Transverse colon (tissue), 4 donors: Measurements from ENCODE around the gene ZNF609. TPM values are rescaled to one million over a fixed set of nuclear protein-coding genes. Genes with fewer than 3 reads are reported as not detected.

Experiments
- DNase-seq: peaks from one replicate; pipeline ENCODE4 v3.0.0-alpha.2; 2019
- H3K27ac ChIP-seq, 4 donors: fragments of 200-600 bp; sonication (generic); 2 replicates each; pipeline ENCODE4 v1.5.1; 2016 to 2018; ENCODE audit warnings: inconsistent platforms in 4 of 4
- H3K27me3 ChIP-seq: fragments of 200-600 bp; sonication (generic); 2 replicates; pipeline ENCODE4 v1.5.1; 2017; ENCODE audit warnings: inconsistent platforms
- H3K36me3 ChIP-seq, 4 donors: fragments of 200-600 bp; sonication (generic); 2 replicates each; pipeline ENCODE4 v1.5.1; 2017 to 2019; ENCODE audit warnings: inconsistent platforms in 4 of 4
- H3K4me1 ChIP-seq, 4 donors: fragments of 200-600 bp; sonication (generic); 2 replicates each; pipeline ENCODE4 v1.5.1; 2017 to 2020; ENCODE audit warnings: inconsistent platforms in 4 of 4
- H3K4me3 ChIP-seq, 4 donors: fragments of 200-600 bp; sonication (generic); 1 replicate in 1 of 4; 2 replicates in 3 of 4; pipeline versions ENCODE4 v1.5.1 to v1.6.1; 2017 to 2019; ENCODE audit warnings: inconsistent platforms in 4 of 4
- H3K9me3 ChIP-seq, 2 donors: fragments of 200-600 bp; sonication (generic); 2 replicates each; pipeline ENCODE4 v1.5.1; 2017 to 2019; ENCODE audit warnings: inconsistent platforms in 2 of 2
- CTCF ChIP-seq, 5 experiments: fragments of 200-600 bp in 3 of 5; fragments of 450-650 bp in 2 of 5; sonication (generic) in 3 of 5; IDR thresholded peaks; 1 replicate in 2 of 5; 2 replicates in 3 of 5; pipeline ENCODE4 v1.5.1; 2016 to 2017; ENCODE audit warnings: antibody characterized with exemption in 5 of 5, inconsistent platforms in 3 of 5, mild to moderate bottlenecking in 2 of 5, moderate library complexity in 1 of 5
- EP300 ChIP-seq: sonication (generic); formaldehyde crosslinking; IDR thresholded peaks from one replicate; pipeline ENCODE4 v1.6.1; 2017; ENCODE audit warnings: antibody characterized with exemption, low read depth
- POLR2A ChIP-seq: fragments of 450-650 bp; IDR thresholded peaks from one replicate; pipeline ENCODE4 v1.6.1; 2016; ENCODE audit warnings: antibody characterized with exemption, mild to moderate bottlenecking, moderate library complexity
- POLR2AphosphoS5 ChIP-seq, 3 donors: sonication (generic); formaldehyde crosslinking; IDR thresholded peaks; one replicate each; pipeline ENCODE4 v1.6.1; 2016; ENCODE audit warnings: antibody characterized with exemption in 3 of 3
- WGBS, 2 donors: methylation state at CpG; one replicate each; pipeline ENCODE4 v1.1.5; 2018; ENCODE audit warnings: low coverage in 1 of 2; 5-methylcytosine and 5-hydroxymethylcytosine counted together
- in situ Hi-C, 4 donors: fragments of 200-750 bp; cut with MboI; loops; one replicate each; pipeline versions ENCODE4 v1.15.0 to v1.15.1; 2017; ENCODE audit warnings: low sequenced_read_pairs in 3 of 4, low pct_ligation_motif_present in 1 of 4, low pct_unique_long_range_greater_than_20kb in 1 of 4
- intact Hi-C: fragments of 100-400 bp; cut with DNase I; formaldehyde crosslinking; loops from one replicate; pipeline ENCODE4 v1.15.1; 2023; ENCODE audit warnings: low total_unique reads
- small RNA-seq, 4 donors: library from RNA; depleted of rRNA; stranded (forward); fragments of <200 nt; gene quantifications; one replicate each; pipeline ENCODE3, GENCODE V24; 2016
- total RNA-seq, 4 donors: library from RNA; depleted of rRNA; stranded (reverse); fragments of >200 nt; gene quantifications; one replicate each; pipeline ENCODE4 v1.1.0, GENCODE V29; 2016

The ZNF609 gene
- total RNA-seq, 4 donors from 2014 or later: 16.1 to 34.8 (median 28.2) TPM

GRCh38 chr15:64731805-64732151 lies 271.4 kb downstream of the ZNF609 start:
- TF ChIP-seq POLR2AphosphoS5 (IDR thresholded peaks at IDR 0.05): no peak
- no peak for TF ChIP-seq CTCF (IDR thresholded peaks at IDR 0.05)
- TF ChIP-seq POLR2A: no peak
- no peak for TF ChIP-seq EP300
- peak overlapping the region in 2 of 4 donors; percentile 11 to 34 for H3K27ac ChIP-seq
- intact Hi-C loops (loop anchor here (5.0 kb wide), 1 partner anchor 176 kb away; no protein-coding TSS in a partner anchor), in situ Hi-C loops (loop anchor here (5.0 to 25.0 kb wide), 5 partner anchors 73 to 181 kb away; partner anchors contain the start of gene ANKDD1A (in 1 of the 4))
- no peaks in the 10 kb centered on the region for H3K9me3 ChIP-seq
- H3K4me1 ChIP-seq: peaks cover 0 to 7% (median 2%) of the 10 kb centered on the region in 4 donors
- H3K4me3 ChIP-seq: no peak overlapping the region
- H3K27me3 ChIP-seq: peaks cover 4% of the 10 kb centered on the region
- WGBS, 2 donors: 70% methylated on average over 9 of the region's 9 CpGs; no CpG with 5 or more reads in 1 of the 2 donors
- no peaks in the 10 kb centered on the region for H3K36me3 ChIP-seq
- DNase-seq: no peak

- no peak for DNase-seq
- 47 to 75% methylated on average over 2 to 7 of the region's 7 CpGs for WGBS, 2 donors
- peaks cover 0 to 7% (median 2%) of the 10 kb centered on the region in 4 donors for H3K4me1 ChIP-seq
- no peak overlapping the region for H3K4me3 ChIP-seq
- H3K27me3 ChIP-seq: peaks cover 4% of the 10 kb centered on the region
- TF ChIP-seq EP300 (no peak), POLR2AphosphoS5 (IDR thresholded peaks at IDR 0.05) (no peak), CTCF (IDR thresholded peaks at IDR 0.05) (no peak), POLR2A (no peak)
- no peaks in the 10 kb centered on the region for H3K9me3 ChIP-seq
- peak overlapping the region in 1 of 4 donors; percentile 11 for H3K27ac ChIP-seq
- in situ Hi-C loops (loop anchor here (5.0 to 25.0 kb wide), 5 partner anchors 72 to 180 kb away; partner anchors contain the start of gene ANKDD1A (in 1 of the 4)), intact Hi-C loops (loop anchor here (5.0 kb wide), 1 partner anchor 175 kb away; no protein-coding TSS in a partner anchor)
- no peaks in the 10 kb centered on the region for H3K36me3 ChIP-seq
Measured at GRCh38 chr15:64732156-64732860, 271.9 kb downstream of the ZNF609 start.

Small RNAs within 50 kb of the gene (small RNA-seq; reads per million reads assigned to genes)
- gene AC100830.2 (0 reads per million in 4 donors), gene RF00019 (0 reads per million in 4 donors), gene RNU6-549P (0 reads per million in 4 donors)

Other genes with a start within 250 kb of the ZNF609 start
- gene CSNK1G1, start 104.4 kb upstream of the ZNF609 start, total RNA-seq: 10 to 100 TPM in 3 of 4 donors, 1 to 10 TPM in 1; 6.2 to 34.4 (median 19.7) TPM
- 10 to 100 TPM in 1 of 4 donors, 1 to 10 TPM in 2, not detected in 1; 3.3 to 21.5 (median 4.0) TPM for gene PCLAF, start 79.1 kb upstream of the ZNF609 start, total RNA-seq
- gene TRIP4, start 72.7 kb upstream of the ZNF609 start, total RNA-seq: 10 to 100 TPM; 16.9 to 53.3 (median 23.9) TPM